ENCODE results near the gene CNIH2.
A peak's percentile ranks its signal among the peaks of the same experiment; 100 is the strongest.

The CNIH2 gene

DNA sequence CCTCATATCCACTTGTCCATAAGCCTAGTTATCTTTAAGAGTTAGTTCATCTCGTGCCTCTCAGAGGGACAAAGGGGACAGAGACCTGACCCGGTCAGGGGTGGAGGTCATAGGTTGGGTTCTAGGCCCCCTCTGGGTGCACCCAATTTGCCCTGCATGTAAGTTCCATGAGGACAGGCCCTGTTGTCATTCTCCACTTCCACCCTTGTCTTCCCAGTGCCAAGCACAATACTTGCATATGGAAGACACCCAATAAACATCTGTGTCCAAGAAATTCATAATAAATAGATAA, 12.3 kb downstream of the CNIH2 start:
- no peaks in the 10 kb centered on the region for H3K9me2 ChIP-seq (replicated peaks; ENCODE audit: insufficient read depth, low read length)
- H3K27ac ChIP-seq (ENCODE audit: low read length) = no peak overlapping the region
- H3K79me2 ChIP-seq (ENCODE audit: low read length) = peaks cover 13% of the 10 kb centered on the region
- no peaks in the 10 kb centered on the region for H4K20me1 ChIP-seq (ENCODE audit: insufficient read depth, low read length)
- H3K9me3 ChIP-seq (replicated peaks; ENCODE audit: insufficient read depth, low read length) = no peaks in the 10 kb centered on the region
- no peak for DNase-seq
- H3K27me3 ChIP-seq (replicated peaks; ENCODE audit: insufficient read depth, low read length) = peaks cover 35% of the 10 kb centered on the region
- peak overlapping the region; percentile 94 for H3K4me2 ChIP-seq (ENCODE audit: low read depth, low read length)
- TF ChIP-seq EZH2 (optimal IDR thresholded peaks at IDR 0.05; ENCODE audit: low read depth, low read length) = no peak
- TF ChIP-seq, protein P1, sequence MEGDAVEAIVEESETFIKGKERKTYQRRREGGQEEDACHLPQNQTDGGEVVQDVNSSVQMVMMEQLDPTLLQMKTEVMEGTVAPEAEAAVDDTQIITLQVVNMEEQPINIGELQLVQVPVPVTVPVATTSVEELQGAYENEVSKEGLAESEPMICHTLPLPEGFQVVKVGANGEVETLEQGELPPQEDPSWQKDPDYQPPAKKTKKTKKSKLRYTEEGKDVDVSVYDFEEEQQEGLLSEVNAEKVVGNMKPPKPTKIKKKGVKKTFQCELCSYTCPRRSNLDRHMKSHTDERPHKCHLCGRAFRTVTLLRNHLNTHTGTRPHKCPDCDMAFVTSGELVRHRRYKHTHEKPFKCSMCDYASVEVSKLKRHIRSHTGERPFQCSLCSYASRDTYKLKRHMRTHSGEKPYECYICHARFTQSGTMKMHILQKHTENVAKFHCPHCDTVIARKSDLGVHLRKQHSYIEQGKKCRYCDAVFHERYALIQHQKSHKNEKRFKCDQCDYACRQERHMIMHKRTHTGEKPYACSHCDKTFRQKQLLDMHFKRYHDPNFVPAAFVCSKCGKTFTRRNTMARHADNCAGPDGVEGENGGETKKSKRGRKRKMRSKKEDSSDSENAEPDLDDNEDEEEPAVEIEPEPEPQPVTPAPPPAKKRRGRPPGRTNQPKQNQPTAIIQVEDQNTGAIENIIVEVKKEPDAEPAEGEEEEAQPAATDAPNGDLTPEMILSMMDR (IDR thresholded peaks at IDR 0.05; ENCODE audit: low read length) = no peak
- no peak for TF ChIP-seq EZH2phosphoT487 (IDR thresholded peaks at IDR 0.05; ENCODE audit: low read length)
- no peak overlapping the region for H3K9ac ChIP-seq (ENCODE audit: low read length)
- no peak overlapping the region for H2AFZ ChIP-seq (ENCODE audit: low read length)
- H3K4me3 ChIP-seq (ENCODE audit: low read length) = no peak overlapping the region
- H3K36me3 ChIP-seq (replicated peaks; ENCODE audit: insufficient read depth, low read length) = no peaks in the 10 kb centered on the region
- peaks cover 15% of the 10 kb centered on the region for H3K4me1 ChIP-seq (ENCODE audit: low read length)
- peaks cover 7% of the 10 kb centered on the region for H3F3A ChIP-seq (ENCODE audit: insufficient read depth, low read length)

DNA sequence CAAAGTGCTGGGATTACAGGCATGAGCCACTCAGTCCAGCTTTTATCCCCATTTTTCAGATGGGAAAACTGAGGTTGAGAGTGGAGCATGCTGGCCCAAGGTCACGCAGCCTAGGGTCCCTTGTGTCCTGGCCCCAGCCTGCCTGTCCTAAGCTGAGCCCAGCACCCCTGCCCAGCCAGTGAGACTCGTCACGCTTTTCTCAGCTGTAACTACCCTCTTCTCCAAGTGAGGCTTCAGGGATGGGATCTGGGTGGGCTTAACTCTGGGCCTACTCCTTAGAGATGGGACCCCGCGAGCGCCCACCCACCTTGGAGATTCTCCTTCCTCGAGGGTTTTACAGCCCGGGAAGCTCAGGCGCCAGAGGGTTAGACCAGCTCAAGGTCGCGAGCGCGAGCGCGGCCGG, 13.3 kb downstream of the CNIH2 start:
- Histone ChIP-seq H4K20me1 (ENCODE audit: insufficient read depth, low read length) (no peaks in the 10 kb centered on the region), H3K79me2 (ENCODE audit: low read length) (peaks cover 13% of the 10 kb centered on the region), H3K27me3 (replicated peaks; ENCODE audit: insufficient read depth, low read length) (peaks cover 44% of the 10 kb centered on the region), H3K9me3 (replicated peaks; ENCODE audit: insufficient read depth, low read length) (no peaks in the 10 kb centered on the region), H3K4me2 (ENCODE audit: low read depth, low read length) (no peak overlapping the region), H3K4me1 (ENCODE audit: low read length) (peaks cover 15% of the 10 kb centered on the region), H2AFZ (ENCODE audit: low read length) (no peak overlapping the region), H3K36me3 (replicated peaks; ENCODE audit: insufficient read depth, low read length) (no peaks in the 10 kb centered on the region), H3K9ac (ENCODE audit: low read length) (no peak overlapping the region), H3K9me2 (replicated peaks; ENCODE audit: insufficient read depth, low read length) (no peaks in the 10 kb centered on the region), H3K4me3 (ENCODE audit: low read length) (no peak overlapping the region), H3F3A (ENCODE audit: insufficient read depth, low read length) (peaks cover 7% of the 10 kb centered on the region), H3K27ac (ENCODE audit: low read length) (no peak overlapping the region)
- TF ChIP-seq EZH2phosphoT487 (IDR thresholded peaks at IDR 0.05; ENCODE audit: low read length) (no peak), EZH2 (optimal IDR thresholded peaks at IDR 0.05; ENCODE audit: low read depth, low read length) (no peak)
- TF ChIP-seq, protein P1 (IDR thresholded peaks at IDR 0.05; ENCODE audit: low read length) = no peak
- DNase-seq = no peak

DNA sequence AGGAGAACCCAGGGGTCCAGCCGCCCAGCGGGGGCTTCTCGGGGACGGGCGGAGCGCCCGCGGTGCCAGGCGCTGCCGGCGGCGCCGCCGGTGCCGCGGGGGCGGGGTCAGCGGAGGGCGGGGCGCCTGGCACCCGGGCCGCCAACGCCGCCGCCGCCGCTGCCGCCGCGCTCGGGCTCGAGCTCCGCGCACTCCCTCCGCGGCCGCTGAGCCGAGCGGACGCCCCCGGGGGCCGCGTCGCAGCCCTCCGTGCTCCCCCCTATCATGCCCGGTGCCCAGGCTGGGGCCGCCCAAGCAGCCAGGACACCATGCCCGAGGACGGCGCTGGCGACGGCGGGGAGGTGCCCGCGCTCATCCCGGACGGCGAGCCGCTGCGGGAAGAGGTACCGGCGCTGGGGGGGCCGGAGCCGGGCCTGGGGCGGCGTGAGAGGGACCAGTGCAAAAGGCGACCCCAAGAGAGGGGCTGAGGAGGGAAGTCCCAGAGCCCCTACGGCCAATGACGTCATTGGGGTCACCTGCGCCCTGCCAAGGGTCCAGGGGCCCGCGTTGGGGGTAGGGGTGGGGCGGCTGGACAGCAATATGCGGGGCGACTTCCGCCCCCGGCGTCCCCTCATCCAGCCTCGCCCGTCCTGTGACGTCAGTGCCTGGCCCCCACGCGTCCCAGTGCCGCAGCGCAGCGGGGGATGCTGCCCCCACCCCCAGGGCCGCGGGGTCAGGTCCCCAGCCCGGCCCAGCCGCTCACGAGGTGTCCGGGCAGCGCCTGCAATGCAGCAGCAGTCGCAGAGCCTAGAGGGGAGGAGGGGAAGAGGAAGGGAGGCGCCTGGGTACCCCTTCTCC, 13.9 kb downstream of the CNIH2 start, which contains the start of gene TMEM151A:
TSS of gene TMEM151A (plus strand) at position 189 of the 837 bp plus-strand sequence. CDS start at position 309, 120 bp downstream.
- TF ChIP-seq EZH2 (optimal IDR thresholded peaks at IDR 0.05; ENCODE audit: low read depth, low read length) (no peak), EZH2phosphoT487 (IDR thresholded peaks at IDR 0.05; ENCODE audit: low read length) (no peak)
- TF ChIP-seq, protein P1 (IDR thresholded peaks at IDR 0.05; ENCODE audit: low read length) = no peak
- H3K27ac ChIP-seq (ENCODE audit: low read length) = no peak within 1 kb of the TSS
- no peak for DNase-seq
- H3K27me3 ChIP-seq (replicated peaks; ENCODE audit: insufficient read depth, low read length) = peaks cover 51% of the 10 kb centered on the region
- no peaks in the 10 kb centered on the region for H3K9me3 ChIP-seq (replicated peaks; ENCODE audit: insufficient read depth, low read length)
- H3F3A ChIP-seq (ENCODE audit: insufficient read depth, low read length) = peaks cover 7% of the 10 kb centered on the region
- H3K79me2 ChIP-seq (ENCODE audit: low read length) = peaks cover 13% of the 10 kb centered on the region
- no peak within 1 kb of the TSS for H3K4me3 ChIP-seq (ENCODE audit: low read length)
- H4K20me1 ChIP-seq (ENCODE audit: insufficient read depth, low read length) = no peaks in the 10 kb centered on the region
- H3K36me3 ChIP-seq (replicated peaks; ENCODE audit: insufficient read depth, low read length) = no peaks in the 10 kb centered on the region
- H3K9me2 ChIP-seq (replicated peaks; ENCODE audit: insufficient read depth, low read length) = no peaks in the 10 kb centered on the region
- no peak within 1 kb of the TSS for H2AFZ ChIP-seq (ENCODE audit: low read length)
- H3K4me1 ChIP-seq (ENCODE audit: low read length) = peaks cover 15% of the 10 kb centered on the region
- no peak within 1 kb of the TSS for H3K9ac ChIP-seq (ENCODE audit: low read length)
- peak within 1 kb of the TSS; percentile 12; the same call in 1 of the 2 replicates for H3K4me2 ChIP-seq (ENCODE audit: low read depth, low read length)

Data from MM.1S (cell line).